Measurements from ENCODE around the gene RAB39A.

DNA sequence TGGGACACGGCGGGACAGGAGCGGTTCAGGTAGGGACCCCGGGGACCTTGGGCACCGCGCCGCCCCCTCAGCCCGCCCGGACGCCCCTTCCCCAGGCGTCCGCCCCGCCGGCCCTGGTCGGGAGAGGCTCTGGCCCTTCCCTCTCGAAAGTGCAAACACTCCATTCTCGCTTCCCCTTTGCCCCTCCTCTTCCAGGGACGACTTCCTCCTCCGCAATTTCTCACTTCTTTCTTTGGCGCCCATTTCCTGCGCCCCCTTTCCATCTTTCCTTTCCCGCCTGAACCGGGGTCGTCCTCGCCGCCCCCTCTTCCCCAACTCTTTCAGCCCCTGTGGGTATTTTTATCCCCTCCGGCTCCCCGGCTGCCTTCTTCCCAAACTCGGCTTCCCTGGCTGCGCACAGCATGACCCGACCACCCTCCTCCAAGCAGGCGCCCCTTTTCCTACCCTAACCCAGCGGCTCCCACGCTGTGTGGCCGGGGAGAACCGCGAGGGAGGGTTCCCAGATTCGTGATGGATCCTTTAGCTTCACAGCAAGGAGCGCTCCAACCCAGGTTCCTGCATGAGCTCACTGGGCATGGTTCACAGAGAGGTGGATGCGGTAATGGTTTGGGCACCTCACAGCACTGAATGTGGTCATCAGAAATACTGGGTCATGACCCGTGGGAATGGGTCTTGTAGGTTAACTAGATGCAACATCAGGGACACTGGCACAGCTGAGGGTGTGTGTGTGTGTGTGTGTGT is 689 bp downstream of the RAB39A start:
- TF ChIP-seq, protein P1, sequence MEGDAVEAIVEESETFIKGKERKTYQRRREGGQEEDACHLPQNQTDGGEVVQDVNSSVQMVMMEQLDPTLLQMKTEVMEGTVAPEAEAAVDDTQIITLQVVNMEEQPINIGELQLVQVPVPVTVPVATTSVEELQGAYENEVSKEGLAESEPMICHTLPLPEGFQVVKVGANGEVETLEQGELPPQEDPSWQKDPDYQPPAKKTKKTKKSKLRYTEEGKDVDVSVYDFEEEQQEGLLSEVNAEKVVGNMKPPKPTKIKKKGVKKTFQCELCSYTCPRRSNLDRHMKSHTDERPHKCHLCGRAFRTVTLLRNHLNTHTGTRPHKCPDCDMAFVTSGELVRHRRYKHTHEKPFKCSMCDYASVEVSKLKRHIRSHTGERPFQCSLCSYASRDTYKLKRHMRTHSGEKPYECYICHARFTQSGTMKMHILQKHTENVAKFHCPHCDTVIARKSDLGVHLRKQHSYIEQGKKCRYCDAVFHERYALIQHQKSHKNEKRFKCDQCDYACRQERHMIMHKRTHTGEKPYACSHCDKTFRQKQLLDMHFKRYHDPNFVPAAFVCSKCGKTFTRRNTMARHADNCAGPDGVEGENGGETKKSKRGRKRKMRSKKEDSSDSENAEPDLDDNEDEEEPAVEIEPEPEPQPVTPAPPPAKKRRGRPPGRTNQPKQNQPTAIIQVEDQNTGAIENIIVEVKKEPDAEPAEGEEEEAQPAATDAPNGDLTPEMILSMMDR (IDR thresholded peaks at IDR 0.05): no peak
- TF ChIP-seq POLR2A (IDR thresholded peaks at IDR 0.05): no peak

Data from heart left ventricle (tissue), 13 donors.